Chondrocyte (in vitro differentiated cells): ENCODE data around the gene C10orf143. TPM values are rescaled to one million over a fixed set of nuclear protein-coding genes. Genes with fewer than 3 reads are reported as not detected.
A peak's percentile ranks its signal among the peaks of the same experiment; 100 is the strongest.

ENCODE experiments used
- DNase-seq: peaks from one replicate; pipeline ENCODE4 v3.0.0; 2021; ENCODE audit warnings: mixed read lengths, low spot score
- H3K27ac Mint-ChIP-seq: one replicate; pipeline ENCODE4 v1.8.0; 2021; ENCODE audit warnings: mild to moderate bottlenecking, moderate library complexity, mixed read lengths; ENCODE audit not compliant: unreplicated experiment
- H3K27me3 Mint-ChIP-seq: 2 replicates; pipeline ENCODE4 v1.8.0; 2021; ENCODE audit warnings: low read depth, mixed read lengths
- H3K36me3 Mint-ChIP-seq: 2 replicates; pipeline ENCODE4 v1.8.0; 2021; ENCODE audit warnings: low read depth, mixed read lengths
- H3K4me1 Mint-ChIP-seq: 2 replicates; pipeline ENCODE4 v1.8.0; 2021; ENCODE audit warnings: low read depth, mild to moderate bottlenecking, mixed read lengths
- H3K4me3 Mint-ChIP-seq: one replicate; pipeline ENCODE4 v1.8.0; 2021; ENCODE audit warnings: mild to moderate bottlenecking, moderate library complexity, mixed read lengths; ENCODE audit not compliant: unreplicated experiment
- H3K9me3 Mint-ChIP-seq: 2 replicates; pipeline ENCODE4 v1.8.0; 2021; ENCODE audit warnings: low read depth, mixed read lengths
- CTCF ChIP-seq: fragments of 200-600 bp; sonication (generic); IDR thresholded peaks from 2 replicates; pipeline ENCODE4 v1.5.0; 2021; ENCODE audit warnings: antibody characterized with exemption, mild to moderate bottlenecking, moderate library complexity
- total RNA-seq: library from RNA; stranded (reverse); gene quantifications from 3 replicates; pipeline ENCODE4 v1.2.1, GENCODE V29; 2021

C10orf143 gene
- total RNA-seq, 1 donor from 2014 or later = 2.6 TPM

- peaks cover 11% of the 10 kb centered on the region for H3K36me3 Mint-ChIP-seq
- H3K4me1 Mint-ChIP-seq = peaks cover 45% of the 10 kb centered on the region
- H3K27ac Mint-ChIP-seq = peak overlapping the region; percentile 43
- DNase-seq = no peak
- no peaks in the 10 kb centered on the region for H3K9me3 Mint-ChIP-seq
- H3K27me3 Mint-ChIP-seq = no peaks in the 10 kb centered on the region
- TF ChIP-seq CTCF = no peak
- no peak overlapping the region for H3K4me3 Mint-ChIP-seq
Observed at GRCh38 chr10:130141038-130141437, 30.4 kb upstream of the C10orf143 start.

- Mint-ChIP-seq H3K27ac (no peak overlapping the region), H3K4me1 (peaks cover 45% of the 10 kb centered on the region), H3K9me3 (no peaks in the 10 kb centered on the region), H3K36me3 (peaks cover 9% of the 10 kb centered on the region), H3K27me3 (no peaks in the 10 kb centered on the region), H3K4me3 (no peak overlapping the region)
- DNase-seq = no peak
- no peak for TF ChIP-seq CTCF
Observed at GRCh38 chr10:130140425-130140824, 29.8 kb upstream of the C10orf143 start.

- Mint-ChIP-seq H3K36me3 (peaks cover 9% of the 10 kb centered on the region), H3K4me3 (peak overlapping the region; percentile 81), H3K4me1 (peaks cover 47% of the 10 kb centered on the region), H3K27ac (peak overlapping the region; percentile 96), H3K27me3 (no peaks in the 10 kb centered on the region), H3K9me3 (no peaks in the 10 kb centered on the region)
- TF ChIP-seq CTCF = no peak
- no peak for DNase-seq
Observed at GRCh38 chr10:130138479-130138866, 27.8 kb upstream of the C10orf143 start.

GRCh38 chr10:130137659-130138478 is 27.2 kb upstream of the C10orf143 start:
- peaks cover 9% of the 10 kb centered on the region for H3K36me3 Mint-ChIP-seq
- no peak for DNase-seq
- peak overlapping the region; percentile 96 for H3K27ac Mint-ChIP-seq
- H3K9me3 Mint-ChIP-seq = no peaks in the 10 kb centered on the region
- peaks cover 43% of the 10 kb centered on the region for H3K4me1 Mint-ChIP-seq
- peak overlapping the region; percentile 81 for H3K4me3 Mint-ChIP-seq
- no peak for TF ChIP-seq CTCF
- H3K27me3 Mint-ChIP-seq = no peaks in the 10 kb centered on the region

GRCh38 chr10:130137090-130137448 is 26.4 kb upstream of the C10orf143 start:
- Mint-ChIP-seq H3K9me3 (no peaks in the 10 kb centered on the region), H3K27me3 (no peaks in the 10 kb centered on the region), H3K4me3 (peak overlapping the region; percentile 81), H3K36me3 (peaks cover 4% of the 10 kb centered on the region), H3K27ac (peak overlapping the region; percentile 96), H3K4me1 (peaks cover 35% of the 10 kb centered on the region)
- TF ChIP-seq CTCF = no peak
- DNase-seq = no peak
